HG03025 (cell line): ENCODE measurements around the gene RSBN1.
"Not testable (repeated sequence)": the region's sequence is repeated elsewhere in the genome, so short reads cannot be mapped to it uniquely, and the experiment has no call there.

Source experiments
- ATAC-seq: cut with Tn5 transposase; IDR thresholded peaks from one replicate; pipeline ENCODE4 v1.9.1; 2021; ENCODE audit warnings: mild to moderate bottlenecking, moderate library complexity; ENCODE audit not compliant: unreplicated experiment, low FRiP score

Gene RSBN1

DNA sequence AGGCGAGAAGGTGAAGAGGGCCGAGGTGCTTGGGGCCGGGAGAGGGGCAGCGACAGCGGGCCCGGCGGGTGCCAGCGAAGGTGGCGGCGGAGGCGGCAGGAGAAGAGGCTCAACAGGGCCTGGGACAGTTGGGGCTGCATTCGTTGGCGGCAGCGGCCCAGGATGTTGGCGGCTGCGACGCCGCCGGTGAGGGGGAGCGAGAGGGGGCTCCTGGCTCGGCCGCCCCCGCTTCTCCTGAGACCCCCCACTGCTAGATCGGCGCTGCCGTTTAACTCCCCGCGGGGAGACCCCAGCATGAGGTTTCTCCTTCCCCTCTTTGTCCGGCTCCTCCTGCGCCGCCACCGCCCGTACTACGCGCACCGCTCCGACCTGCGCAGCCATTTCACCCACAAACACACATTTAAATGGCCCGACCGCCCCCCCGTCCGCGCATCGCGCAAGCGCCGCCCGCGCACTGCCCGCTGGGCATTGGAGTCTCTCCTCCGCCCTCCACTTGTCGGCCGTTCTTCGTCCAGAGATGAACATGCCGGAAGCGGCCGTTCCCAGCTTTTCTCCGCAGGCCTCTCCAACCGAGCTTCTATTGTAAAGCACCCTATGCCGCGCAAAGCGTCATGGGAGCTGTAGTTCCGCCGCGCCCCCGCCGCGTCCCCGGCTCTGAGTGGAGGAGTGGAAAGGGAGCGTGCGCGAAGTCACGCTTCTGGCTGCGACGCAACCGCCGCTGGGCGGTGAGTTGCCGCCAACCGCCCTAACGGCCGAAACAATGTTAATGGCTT lies at the start of gene RSBN1:
Gene RSBN1 (minus strand): TSS at position 589 of the 773 bp plus-strand sequence. CDS start 64 bp downstream, at position 525.
- ATAC-seq = peak; percentile 91

DNA sequence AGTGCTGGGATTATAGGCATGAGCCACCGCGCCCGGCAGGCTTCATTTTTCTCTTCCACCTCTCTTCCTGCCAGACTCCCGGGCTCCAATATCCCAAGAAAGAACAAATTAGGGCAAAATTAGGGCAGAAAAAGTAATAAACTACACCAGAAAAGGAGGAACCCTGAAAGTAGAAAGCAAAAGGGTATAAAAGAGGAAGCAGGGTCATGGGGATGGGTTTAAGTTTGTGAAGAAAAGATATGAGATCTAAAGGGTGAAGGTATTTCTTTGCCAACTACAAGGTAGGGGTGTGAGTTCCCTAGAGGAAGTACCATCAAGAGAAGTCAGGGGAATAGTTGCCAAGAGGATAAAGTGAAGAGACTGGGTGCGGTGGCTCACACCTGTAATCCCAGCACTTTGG lies 49.4 kb upstream of the RSBN1 start:
- ATAC-seq = no peak

GRCh38 chr1:113860891-113861290 lies 48.6 kb upstream of the RSBN1 start:
- ATAC-seq = no peak

- ATAC-seq = peak; percentile 86
Measured at GRCh38 chr1:113859478-113860175, 47.4 kb upstream of the RSBN1 start.

- no peak for ATAC-seq
Measured at GRCh38 chr1:113858982-113859381, 46.7 kb upstream of the RSBN1 start.

DNA sequence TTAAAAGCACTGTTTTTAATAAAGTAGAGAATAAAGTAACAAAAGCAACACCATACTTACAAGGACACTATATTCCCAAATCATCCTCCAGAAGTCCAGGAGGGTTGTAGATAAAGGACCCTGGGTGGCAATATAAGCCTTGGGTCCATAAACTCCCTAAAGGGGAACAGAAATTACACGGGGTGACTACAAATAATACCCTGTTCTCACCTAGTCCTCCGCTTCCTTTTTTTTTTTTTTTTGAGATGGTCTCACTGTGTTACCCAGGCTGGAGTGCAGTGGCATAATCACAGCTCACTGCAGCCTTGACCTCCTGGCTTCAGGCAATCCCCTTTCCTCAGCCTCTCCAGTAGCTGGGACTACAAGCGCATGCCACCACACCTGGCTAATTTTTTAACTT lies 46.1 kb upstream of the RSBN1 start:
- peak; percentile 42 for ATAC-seq

DNA sequence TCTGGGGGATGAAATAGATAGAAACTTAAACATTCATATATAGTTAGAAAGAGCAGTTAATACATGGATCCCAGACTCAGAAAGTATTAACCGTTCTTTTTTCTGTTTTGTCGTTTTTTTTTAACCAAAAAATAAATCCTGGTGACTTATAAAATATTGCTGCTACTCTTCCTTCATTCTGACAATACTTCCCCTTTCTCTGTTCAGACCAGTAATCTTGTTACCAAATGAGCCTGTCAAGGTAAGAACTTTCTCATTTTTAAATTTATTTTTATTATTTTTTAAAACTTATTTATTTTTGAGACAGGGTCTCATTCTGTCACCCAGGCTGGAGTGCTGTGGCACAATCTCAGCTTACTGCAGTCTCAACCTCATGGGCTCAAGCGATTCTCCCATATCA lies 45.5 kb upstream of the RSBN1 start:
- no peak for ATAC-seq

DNA sequence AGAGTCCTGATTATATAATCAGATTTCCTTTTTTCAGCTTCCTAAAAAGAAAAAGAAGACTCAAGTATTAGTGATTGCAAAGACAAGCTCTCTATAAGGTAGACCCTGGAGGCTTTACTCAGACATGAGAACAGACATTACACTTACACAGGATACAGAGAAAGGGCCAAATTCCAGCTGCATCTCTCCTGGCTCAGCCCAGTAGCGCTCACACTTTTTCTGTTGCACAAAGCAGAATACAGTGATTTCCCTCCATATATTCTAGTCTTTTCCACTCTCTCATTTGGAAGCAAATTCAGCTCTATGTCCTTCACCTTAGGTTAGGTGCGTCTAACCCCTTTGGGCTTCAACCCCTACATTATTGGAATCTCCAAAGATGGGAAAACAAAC lies 44.1 kb upstream of the RSBN1 start:
- no peak for ATAC-seq

DNA sequence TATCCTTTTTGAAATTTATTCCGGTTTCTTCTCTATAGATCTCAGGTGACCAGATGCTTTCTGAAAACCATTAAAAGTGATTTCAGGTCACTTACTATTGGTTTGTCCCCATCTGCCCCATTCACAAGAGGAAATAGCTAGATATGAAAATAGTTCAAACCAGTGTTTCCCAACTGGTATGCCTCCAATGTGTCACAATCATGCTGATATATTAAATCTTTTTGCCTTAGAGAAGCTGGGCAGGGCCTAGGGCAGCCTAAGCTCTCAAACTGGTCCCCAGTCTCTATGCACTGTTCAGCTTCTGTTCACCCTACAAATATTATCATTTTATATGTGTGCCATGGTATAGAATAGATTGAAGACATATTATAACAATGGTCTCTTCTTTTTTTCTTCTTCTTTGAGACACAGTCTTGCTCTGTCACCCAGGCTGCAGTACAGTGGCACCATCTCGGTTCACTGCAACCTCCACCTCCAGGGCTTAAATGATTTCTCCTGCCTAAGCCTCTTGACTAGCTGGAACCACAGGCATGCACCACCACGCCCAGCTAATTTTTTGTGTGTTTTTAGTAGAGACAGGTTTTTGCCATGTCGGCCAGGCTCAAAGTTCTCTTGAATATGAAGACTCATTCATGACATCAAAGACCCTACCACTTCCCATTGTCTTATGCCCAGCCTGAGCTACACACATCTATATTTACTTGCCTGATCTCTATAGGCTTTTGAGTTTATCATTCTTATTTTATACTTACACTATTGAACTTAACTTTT lies 43.5 kb upstream of the RSBN1 start:
- ATAC-seq = no peak

- ATAC-seq = no peak
Measured at GRCh38 chr1:113854234-113854633, 42.0 kb upstream of the RSBN1 start.

GRCh38 chr1:113852694-113853093 lies 40.4 kb upstream of the RSBN1 start:
- not testable (repeated sequence) for ATAC-seq

DNA sequence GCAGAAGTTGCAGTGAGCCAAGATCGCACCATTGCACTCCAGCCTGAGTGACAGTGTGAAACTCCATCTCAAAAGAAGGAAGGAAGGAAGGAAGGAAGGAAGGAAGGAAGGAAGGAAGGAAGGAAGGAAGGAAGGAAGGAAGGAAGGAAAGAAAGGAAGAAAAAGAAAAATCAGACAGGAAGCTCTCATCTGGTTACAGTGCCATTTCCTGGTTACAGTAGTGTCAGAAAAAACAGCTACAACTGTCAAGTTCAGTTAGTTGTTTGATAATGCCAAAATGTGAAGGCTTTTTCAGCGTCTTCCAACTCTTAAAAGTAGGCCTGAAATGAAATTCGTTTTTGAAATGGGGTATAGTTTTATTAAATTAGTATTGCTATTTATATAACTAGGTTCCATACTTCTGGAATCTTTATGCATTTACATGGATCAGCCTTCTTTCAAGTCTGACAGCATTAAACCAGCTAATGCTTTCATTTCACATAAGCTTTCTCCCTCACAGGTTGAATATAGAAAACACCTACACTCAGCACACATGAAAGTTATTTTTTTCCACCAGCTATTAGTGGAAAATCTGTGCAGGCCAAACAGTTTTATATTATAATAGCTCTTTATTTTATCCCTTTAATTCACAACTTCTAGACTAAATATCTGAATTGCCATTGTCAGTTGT lies 38.0 kb upstream of the RSBN1 start:
- no peak for ATAC-seq

GRCh38 chr1:113849072-113849471 lies 36.8 kb upstream of the RSBN1 start:
- ATAC-seq = no peak

DNA sequence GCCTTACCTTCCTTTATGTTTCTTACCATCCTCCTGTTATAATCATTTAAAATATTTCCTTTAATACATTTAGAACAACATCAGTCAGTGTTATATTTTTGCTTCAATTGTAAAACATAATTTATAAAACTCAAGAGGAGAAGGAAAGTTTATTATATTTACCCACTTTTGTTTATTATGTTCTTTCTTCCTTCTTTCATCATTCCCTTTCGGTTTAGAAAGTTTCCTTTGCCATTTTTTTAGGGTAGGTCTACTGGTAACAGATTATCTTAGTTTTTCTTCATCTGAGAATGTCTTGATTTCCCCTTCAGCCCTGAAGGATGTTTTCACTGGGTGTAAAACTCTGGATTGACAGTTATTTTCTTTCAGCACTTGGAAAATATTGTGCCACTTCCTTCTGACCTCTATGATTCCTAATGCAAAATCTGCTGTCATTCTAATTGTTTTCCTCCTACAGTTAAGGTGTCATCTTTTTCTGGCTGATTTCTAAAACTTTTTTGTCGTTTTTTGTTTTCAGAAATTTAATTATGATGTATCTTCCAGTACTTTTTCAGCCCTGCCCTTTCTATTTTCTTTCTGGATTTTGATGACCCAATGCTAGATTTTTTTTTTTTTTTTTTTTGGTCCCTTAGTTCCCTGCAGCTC lies 34.2 kb upstream of the RSBN1 start:
- ATAC-seq = no peak

GRCh38 chr1:113836534-113836933 lies 24.3 kb upstream of the RSBN1 start:
- ATAC-seq = no peak

GRCh38 chr1:113835686-113836290 lies 23.5 kb upstream of the RSBN1 start:
- no peak for ATAC-seq

DNA sequence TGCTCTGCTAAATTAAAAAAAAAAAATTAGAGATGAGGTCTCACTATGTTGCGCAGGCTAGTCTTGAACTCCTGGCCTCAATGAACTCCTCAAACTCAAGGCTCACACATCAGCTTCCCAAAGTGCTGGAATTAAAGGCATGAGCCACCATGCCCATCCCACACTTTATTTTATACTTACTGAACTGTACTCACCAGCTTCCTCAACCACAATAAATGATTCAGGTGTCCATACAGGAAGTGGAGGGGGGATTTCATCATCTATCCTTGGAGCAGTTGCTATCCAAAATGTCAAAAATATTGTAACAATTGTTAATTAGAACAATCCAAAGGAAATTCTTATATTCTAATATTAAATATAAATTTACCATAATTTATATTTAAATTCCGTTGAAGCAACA lies 22.4 kb upstream of the RSBN1 start:
- ATAC-seq = no peak

DNA sequence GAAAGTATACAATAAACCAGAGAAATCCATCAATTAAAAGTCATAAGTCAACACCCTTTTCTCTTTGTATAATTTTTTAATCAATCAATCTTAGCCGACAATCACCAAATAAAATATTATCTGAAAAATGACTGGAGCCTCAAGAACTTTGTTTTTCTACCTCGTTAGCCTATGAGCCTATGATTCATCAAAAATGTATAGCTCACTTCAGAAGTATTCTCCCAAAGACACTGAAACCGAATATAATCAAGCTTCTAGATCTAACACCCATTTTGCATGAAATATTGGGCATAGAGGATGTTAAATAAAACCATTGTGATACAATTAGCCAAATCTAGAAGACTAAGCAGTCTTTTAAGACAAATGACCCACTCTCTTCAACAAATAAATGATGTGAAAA lies 17.8 kb upstream of the RSBN1 start:
- no peak for ATAC-seq

DNA sequence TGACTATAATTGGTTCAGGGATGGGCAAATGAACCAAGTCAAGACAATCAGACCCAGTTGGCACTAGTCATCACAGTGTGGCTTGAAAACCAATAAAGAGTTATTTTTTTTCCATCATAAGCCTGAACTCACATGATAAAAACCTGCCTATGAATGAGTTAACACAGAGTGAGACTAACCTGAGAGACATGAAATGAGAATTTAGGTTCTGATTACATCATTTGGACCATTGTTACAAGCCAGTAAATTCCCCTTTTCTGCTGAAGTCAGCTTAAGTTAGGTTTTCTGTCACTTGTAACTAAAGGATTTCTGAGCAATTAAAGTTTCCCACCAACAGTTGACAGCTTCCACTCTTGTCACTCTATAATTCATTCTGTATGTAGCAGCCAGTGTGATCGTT lies 9.6 kb upstream of the RSBN1 start:
- ATAC-seq = no peak

GRCh38 chr1:113818578-113818977 lies 6.3 kb upstream of the RSBN1 start:
- ATAC-seq = no peak
